Natural killer cell (primary cell): ENCODE measurements around the gene DDX1. TPM values are rescaled to one million over a fixed set of nuclear protein-coding genes. Genes with fewer than 3 reads are reported as not detected.

ENCODE experiments used
- ATAC-seq, 3 donors: fragments of 150-1000 bp in 2 of 3; fragments of 200-7000 bp in 1 of 3; cut with Tn5 transposase; 1 replicate in 1 of 3; 2 replicates in 2 of 3; pipeline ENCODE4 v1.10.0; 2021; ENCODE audit warnings: mild to moderate bottlenecking in 2 of 3, moderate library complexity in 2 of 3
- DNase-seq, 2 donors: peaks; one replicate each; pipeline versions ENCODE4 v3.0.0 to v3.0.0-alpha.2; 2013 to 2021; ENCODE audit warnings: mixed read lengths in 1 of 2
- H3K27ac ChIP-seq: one replicate; pipeline ENCODE4 v1.5.1; 2013; ENCODE audit warnings: mild to moderate bottlenecking, low read length
- H3K27me3 ChIP-seq: one replicate; pipeline ENCODE4 v1.6.1; 2013; ENCODE audit warnings: low read length; ENCODE audit not compliant: control insufficient read depth, insufficient read depth
- H3K36me3 ChIP-seq: one replicate; pipeline ENCODE4 v1.6.1; 2013; ENCODE audit warnings: low read length; ENCODE audit not compliant: control insufficient read depth, insufficient read depth
- H3K4me1 ChIP-seq: one replicate; pipeline ENCODE4 v1.6.1; 2013; ENCODE audit warnings: low read length; ENCODE audit not compliant: control insufficient read depth, insufficient read depth
- H3K4me3 ChIP-seq: one replicate; pipeline ENCODE4 v1.5.1; 2013; ENCODE audit warnings: low read length
- H3K9me3 ChIP-seq: one replicate; pipeline ENCODE4 v1.6.1; 2013; ENCODE audit warnings: low read length; ENCODE audit not compliant: control insufficient read depth, insufficient read depth
- H3K27ac Mint-ChIP-seq, 2 donors: one replicate each; pipeline ENCODE4 v1.8.0; 2022; ENCODE audit warnings: mild to moderate bottlenecking in 2 of 2, mixed read lengths in 2 of 2, moderate library complexity in 1 of 2
- H3K27me3 Mint-ChIP-seq, 2 donors: one replicate each; pipeline ENCODE4 v1.8.0; 2022; ENCODE audit warnings: low read depth in 2 of 2, mixed read lengths in 2 of 2
- H3K36me3 Mint-ChIP-seq: one replicate; pipeline ENCODE4 v1.8.0; 2022; ENCODE audit warnings: mixed read lengths
- H3K4me1 Mint-ChIP-seq, 2 donors: one replicate each; pipeline ENCODE4 v1.8.0; 2022; ENCODE audit warnings: mixed read lengths in 2 of 2
- H3K4me3 Mint-ChIP-seq: one replicate; pipeline ENCODE4 v1.8.0; 2022; ENCODE audit warnings: mild to moderate bottlenecking, moderate library complexity, mixed read lengths
- H3K9me3 Mint-ChIP-seq, 2 donors: one replicate each; pipeline ENCODE4 v1.8.0; 2022; ENCODE audit warnings: mixed read lengths in 2 of 2
- CTCF ChIP-seq: fragments of 200-600 bp; IDR thresholded peaks from one replicate; pipeline ENCODE4 v1.8.0; 2022; ENCODE audit warnings: antibody characterized with exemption
- WGBS: methylation state at CpG from one replicate; pipeline ENCODE4 v1.1.7; 2013; ENCODE audit warnings: missing lambda C conversion rate; ENCODE audit not compliant: insufficient coverage; 5-methylcytosine and 5-hydroxymethylcytosine counted together
- intact Hi-C: fragments of 100-400 bp; cut with micrococcal nuclease; formaldehyde crosslinking; loops from one replicate; pipeline ENCODE4 v1.14.2; 2022
- total RNA-seq, 4 donors: library from RNA; stranded (reverse); fragments of 120-200 nt in 1 of 4; gene quantifications; one replicate each; pipeline versions ENCODE4 v1.2.3 to v1.2.4, GENCODE V29; 2013 to 2022

The DDX1 gene
- total RNA-seq, 3 donors from 2014 or later (not counting 1 experiment from before 2014, with no cell fraction given): 28.5 to 43.4 (median 37.2) TPM

- H3K36me3 ChIP-seq: no peaks in the 10 kb centered on the region
- Mint-ChIP-seq H3K4me1 (no peaks in the 10 kb centered on the region), H3K4me3 (no peak overlapping the region), H3K9me3 (no peaks in the 10 kb centered on the region), H3K27ac (no peak overlapping the region), H3K36me3 (no peaks in the 10 kb centered on the region), H3K27me3 (peaks cover 0 to 7% of the 10 kb centered on the region in 2 donors)
- no peak overlapping the region for H3K4me3 ChIP-seq
- H3K27ac ChIP-seq: no peak overlapping the region
- H3K27me3 ChIP-seq: no peaks in the 10 kb centered on the region
- intact Hi-C loops: no loop called here
- H3K9me3 ChIP-seq: no peaks in the 10 kb centered on the region
- no peak for ATAC-seq
- 85% methylated on average over 10 of the region's 10 CpGs for WGBS
- DNase-seq: no peak
- H3K4me1 ChIP-seq: no peaks in the 10 kb centered on the region
- TF ChIP-seq CTCF: no peak
Observed at GRCh38 chr2:15648593-15649525, 57.2 kb downstream of the DDX1 start.

GRCh38 chr2:15649561-15650255 is 58.0 kb downstream of the DDX1 start:
- intact Hi-C loops: no loop called here
- DNase-seq (no peak), ATAC-seq (no peak)
- Histone ChIP-seq H3K36me3 (no peaks in the 10 kb centered on the region), H3K4me1 (no peaks in the 10 kb centered on the region), H3K9me3 (no peaks in the 10 kb centered on the region), H3K4me3 (no peak overlapping the region), H3K27ac (no peak overlapping the region), H3K27me3 (no peaks in the 10 kb centered on the region)
- Mint-ChIP-seq H3K27ac (no peak overlapping the region), H3K36me3 (no peaks in the 10 kb centered on the region), H3K4me1 (no peaks in the 10 kb centered on the region), H3K27me3 (peaks cover 0 to 10% of the 10 kb centered on the region in 2 donors), H3K9me3 (no peaks in the 10 kb centered on the region), H3K4me3 (no peak overlapping the region)
- WGBS: 79% methylated on average over 14 of the region's 14 CpGs
- TF ChIP-seq CTCF: no peak

- H3K27ac ChIP-seq: no peak overlapping the region
- no peak for DNase-seq
- H3K4me1 Mint-ChIP-seq: no peaks in the 10 kb centered on the region
- no peak overlapping the region for H3K4me3 Mint-ChIP-seq
- 83% methylated on average over 11 of the region's 11 CpGs for WGBS
- no peaks in the 10 kb centered on the region for H3K27me3 ChIP-seq
- no peaks in the 10 kb centered on the region for H3K9me3 Mint-ChIP-seq
- H3K36me3 Mint-ChIP-seq: no peaks in the 10 kb centered on the region
- H3K27me3 Mint-ChIP-seq: peaks cover 0 to 10% of the 10 kb centered on the region in 2 donors
- intact Hi-C loops: no loop called here
- H3K9me3 ChIP-seq: no peaks in the 10 kb centered on the region
- no peak for ATAC-seq
- no peak overlapping the region for H3K4me3 ChIP-seq
- H3K27ac Mint-ChIP-seq: no peak overlapping the region
- no peak for TF ChIP-seq CTCF
- no peaks in the 10 kb centered on the region for H3K36me3 ChIP-seq
- H3K4me1 ChIP-seq: no peaks in the 10 kb centered on the region
Observed at GRCh38 chr2:15650616-15651366, 59.1 kb downstream of the DDX1 start.
